GM12875 (cell line): Measurements from ENCODE around the gene WWOX.

Source experiments
- H3K4me3 ChIP-seq: one replicate; pipeline ENCODE4 v1.5.1; 2011; ENCODE audit warnings: low read depth, low read length, control low read depth
- TF ChIP-seq, protein P1 (sequence below): IDR thresholded peaks from 2 replicates; pipeline ENCODE4 v1.5.1; 2011; ENCODE audit warnings: low read depth, mild to moderate bottlenecking, control low read depth, inconsistent platforms, low read length, moderate library complexity, borderline replicate concordance; ENCODE audit not compliant: insufficient read depth

Gene WWOX

GRCh38 chr16:78363843-78364555 lies 264.5 kb downstream of the WWOX start:
- TF ChIP-seq, protein P1, sequence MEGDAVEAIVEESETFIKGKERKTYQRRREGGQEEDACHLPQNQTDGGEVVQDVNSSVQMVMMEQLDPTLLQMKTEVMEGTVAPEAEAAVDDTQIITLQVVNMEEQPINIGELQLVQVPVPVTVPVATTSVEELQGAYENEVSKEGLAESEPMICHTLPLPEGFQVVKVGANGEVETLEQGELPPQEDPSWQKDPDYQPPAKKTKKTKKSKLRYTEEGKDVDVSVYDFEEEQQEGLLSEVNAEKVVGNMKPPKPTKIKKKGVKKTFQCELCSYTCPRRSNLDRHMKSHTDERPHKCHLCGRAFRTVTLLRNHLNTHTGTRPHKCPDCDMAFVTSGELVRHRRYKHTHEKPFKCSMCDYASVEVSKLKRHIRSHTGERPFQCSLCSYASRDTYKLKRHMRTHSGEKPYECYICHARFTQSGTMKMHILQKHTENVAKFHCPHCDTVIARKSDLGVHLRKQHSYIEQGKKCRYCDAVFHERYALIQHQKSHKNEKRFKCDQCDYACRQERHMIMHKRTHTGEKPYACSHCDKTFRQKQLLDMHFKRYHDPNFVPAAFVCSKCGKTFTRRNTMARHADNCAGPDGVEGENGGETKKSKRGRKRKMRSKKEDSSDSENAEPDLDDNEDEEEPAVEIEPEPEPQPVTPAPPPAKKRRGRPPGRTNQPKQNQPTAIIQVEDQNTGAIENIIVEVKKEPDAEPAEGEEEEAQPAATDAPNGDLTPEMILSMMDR: no peak
- no peak overlapping the region for H3K4me3 ChIP-seq

- TF ChIP-seq, protein P1: no peak
- H3K4me3 ChIP-seq: no peak overlapping the region
Observed at GRCh38 chr16:78364556-78364880, 265.1 kb downstream of the WWOX start.

GRCh38 chr16:78365366-78365765 lies 265.9 kb downstream of the WWOX start:
- TF ChIP-seq, protein P1: no peak
- H3K4me3 ChIP-seq: no peak overlapping the region

GRCh38 chr16:78368121-78369102 lies 269.0 kb downstream of the WWOX start:
- TF ChIP-seq, protein P1: no peak
- no peak overlapping the region for H3K4me3 ChIP-seq

- H3K4me3 ChIP-seq: no peak overlapping the region
- TF ChIP-seq, protein P1: no peak
Observed at GRCh38 chr16:78372277-78372676, 272.8 kb downstream of the WWOX start.

DNA sequence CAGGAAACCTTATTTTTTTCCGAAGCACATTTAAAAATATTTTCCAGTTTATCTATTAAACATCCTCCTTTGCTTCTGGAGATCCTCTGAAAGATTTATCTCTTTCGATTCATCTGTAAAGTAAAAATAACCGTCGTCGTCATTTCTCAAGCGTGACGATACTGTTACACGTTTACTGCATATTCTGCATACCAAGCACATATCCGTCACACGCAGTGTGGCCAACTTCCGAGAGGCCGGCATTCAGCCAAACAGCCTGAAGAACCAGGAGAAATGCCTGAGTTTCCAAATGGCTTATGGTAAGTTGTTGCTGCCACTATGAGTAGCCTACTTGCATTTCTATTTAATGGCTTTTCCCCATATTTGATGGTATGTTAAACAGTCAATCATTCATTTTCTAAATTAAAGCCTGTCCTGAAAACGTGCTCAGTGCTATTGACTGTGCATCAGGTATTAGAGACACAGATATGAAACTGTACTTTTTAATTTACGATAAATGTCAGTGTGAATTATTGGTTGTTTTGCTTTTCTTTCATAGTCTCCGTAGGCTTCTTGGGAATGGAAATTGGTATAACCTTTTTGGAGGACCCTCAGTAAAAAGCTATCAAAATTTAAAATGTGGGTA lies 275.7 kb downstream of the WWOX start:
- TF ChIP-seq, protein P1: no peak
- no peak overlapping the region for H3K4me3 ChIP-seq

DNA sequence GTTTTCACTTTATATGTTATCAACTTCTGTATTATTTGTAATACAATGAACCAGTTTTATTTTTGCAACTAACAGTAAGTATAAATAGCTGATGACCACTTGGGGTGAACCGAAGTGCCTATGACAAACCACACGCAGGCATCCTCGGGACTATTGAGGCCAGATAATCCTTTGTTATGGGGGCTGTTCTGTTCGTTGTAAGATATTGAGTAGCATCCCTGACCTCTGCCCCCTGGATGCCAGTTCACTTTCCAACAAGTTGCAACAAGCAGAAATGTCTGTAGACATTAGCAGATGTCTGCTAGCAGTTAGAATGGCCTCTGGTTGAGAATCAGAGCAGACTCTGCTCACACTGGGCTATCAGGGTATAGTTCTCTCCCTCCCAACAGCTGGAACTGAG lies 277.0 kb downstream of the WWOX start:
- TF ChIP-seq, protein P1: no peak
- no peak overlapping the region for H3K4me3 ChIP-seq
